Suprapubic skin (tissue), 4 donors: ENCODE data around the gene TCEAL4. TPM values are rescaled to one million over a fixed set of nuclear protein-coding genes. Genes with fewer than 3 reads are reported as not detected.

Source experiments
- DNase-seq, 2 donors: peaks; one replicate each; pipeline ENCODE4 v3.0.0-alpha.2; 2019; ENCODE audit warnings: low spot score in 2 of 2
- H3K27ac ChIP-seq: fragments of 200-600 bp; sonication (generic); one replicate; pipeline ENCODE4 v1.5.1; 2019
- H3K27me3 ChIP-seq: fragments of 200-600 bp; sonication (generic); one replicate; pipeline ENCODE4 v1.5.1; 2019
- H3K36me3 ChIP-seq: fragments of 200-600 bp; sonication (generic); one replicate; pipeline ENCODE4 v1.5.1; 2019
- H3K4me1 ChIP-seq: fragments of 200-600 bp; sonication (generic); one replicate; pipeline ENCODE4 v1.5.1; 2019
- H3K4me3 ChIP-seq: fragments of 200-600 bp; sonication (generic); one replicate; pipeline ENCODE4 v1.5.1; 2019; ENCODE audit warnings: mild to moderate bottlenecking
- H3K9me3 ChIP-seq: fragments of 200-600 bp; sonication (generic); one replicate; pipeline ENCODE4 v1.5.1; 2019
- CTCF ChIP-seq, 2 donors: fragments of 200-600 bp in 1 of 2; fragments of 450-650 bp in 1 of 2; sonication (generic) in 1 of 2; IDR thresholded peaks; one replicate each; pipeline ENCODE4 v1.5.1; 2016 to 2019; ENCODE audit warnings: antibody characterized with exemption in 2 of 2, mild to moderate bottlenecking in 1 of 2, moderate library complexity in 1 of 2
- EP300 ChIP-seq: sonication (generic); formaldehyde crosslinking; IDR thresholded peaks from one replicate; pipeline ENCODE4 v1.6.1; 2017; ENCODE audit warnings: antibody characterized with exemption
- POLR2A ChIP-seq, 2 donors: fragments of 450-650 bp; IDR thresholded peaks; one replicate each; pipeline ENCODE4 v1.6.1; 2017; ENCODE audit warnings: antibody characterized with exemption in 2 of 2, mild to moderate bottlenecking in 2 of 2, moderate library complexity in 2 of 2
- POLR2AphosphoS5 ChIP-seq, 3 donors: sonication (generic); formaldehyde crosslinking; IDR thresholded peaks; one replicate each; pipeline ENCODE4 v1.6.1; 2017; ENCODE audit warnings: antibody characterized with exemption in 3 of 3
- WGBS: methylation state at CpG from one replicate; pipeline ENCODE4 v1.1.5; 2018; 5-methylcytosine and 5-hydroxymethylcytosine counted together
- total RNA-seq, 4 donors: library from RNA; depleted of rRNA; stranded (reverse); fragments of >200 nt; gene quantifications; one replicate each; pipeline ENCODE4 v1.1.0, GENCODE V29; 2016

Gene TCEAL4
- total RNA-seq, 4 donors from 2014 or later: 56.3 to 71.1 (median 67.4) TPM

GRCh38 chrX:103613362-103613890 lies 28.1 kb downstream of the TCEAL4 start:
- no peak for TF ChIP-seq EP300
- no peak for TF ChIP-seq CTCF (IDR thresholded peaks at IDR 0.05)
- no peak for TF ChIP-seq POLR2AphosphoS5 (IDR thresholded peaks at IDR 0.05)
- no peak for TF ChIP-seq POLR2A (IDR thresholded peaks at IDR 0.05)
- DNase-seq: no peak
- WGBS: 59% methylated on average over 1 of the region's 1 CpG

GRCh38 chrX:103614999-103615398 lies 29.7 kb downstream of the TCEAL4 start:
- no peak for DNase-seq
- Histone ChIP-seq H3K4me3 (no peak overlapping the region), H3K27me3 (no peaks in the 10 kb centered on the region), H3K36me3 (no peaks in the 10 kb centered on the region), H3K27ac (no peak overlapping the region), H3K9me3 (no peaks in the 10 kb centered on the region), H3K4me1 (no peaks in the 10 kb centered on the region)
- WGBS: 59% methylated on average over 1 of the region's 1 CpG
- TF ChIP-seq EP300 (no peak), POLR2AphosphoS5 (IDR thresholded peaks at IDR 0.05) (no peak), CTCF (IDR thresholded peaks at IDR 0.05) (no peak), POLR2A (IDR thresholded peaks at IDR 0.05) (no peak)

More at GRCh38 chrX:103613362-103613890, 28.1 kb downstream of the TCEAL4 start:
- no peaks in the 10 kb centered on the region for H3K9me3 ChIP-seq
- no peaks in the 10 kb centered on the region for H3K27me3 ChIP-seq
- no peaks in the 10 kb centered on the region for H3K36me3 ChIP-seq
- peaks cover 4% of the 10 kb centered on the region for H3K4me1 ChIP-seq
- no peak overlapping the region for H3K27ac ChIP-seq
- H3K4me3 ChIP-seq: no peak overlapping the region

- no peak for TF ChIP-seq EP300
- TF ChIP-seq POLR2AphosphoS5 (IDR thresholded peaks at IDR 0.05): no peak
- no peak for TF ChIP-seq CTCF (IDR thresholded peaks at IDR 0.05)
- TF ChIP-seq POLR2A (IDR thresholded peaks at IDR 0.05): no peak
- Histone ChIP-seq H3K36me3 (no peaks in the 10 kb centered on the region), H3K4me1 (no peaks in the 10 kb centered on the region), H3K27me3 (no peaks in the 10 kb centered on the region), H3K4me3 (no peak overlapping the region), H3K27ac (no peak overlapping the region), H3K9me3 (no peaks in the 10 kb centered on the region)
- no peak for DNase-seq
These were observed 30.6 kb downstream of the TCEAL4 start for GRCh38 chrX:103615781-103616371.

- TF ChIP-seq POLR2AphosphoS5 (IDR thresholded peaks at IDR 0.05): no peak
- no peak for TF ChIP-seq POLR2A (IDR thresholded peaks at IDR 0.05)
- no peak for TF ChIP-seq CTCF (IDR thresholded peaks at IDR 0.05)
- TF ChIP-seq EP300: no peak
- no peaks in the 10 kb centered on the region for H3K27me3 ChIP-seq
- WGBS: 29% methylated on average over 1 of the region's 1 CpG
- H3K36me3 ChIP-seq: no peaks in the 10 kb centered on the region
- no peaks in the 10 kb centered on the region for H3K4me1 ChIP-seq
- no peaks in the 10 kb centered on the region for H3K9me3 ChIP-seq
- no peak overlapping the region for H3K4me3 ChIP-seq
- no peak overlapping the region for H3K27ac ChIP-seq
- DNase-seq: no peak
These were observed 31.4 kb downstream of the TCEAL4 start for GRCh38 chrX:103616676-103617186.

- Histone ChIP-seq H3K36me3 (no peaks in the 10 kb centered on the region), H3K4me1 (peaks cover 4% of the 10 kb centered on the region), H3K4me3 (no peak overlapping the region), H3K9me3 (no peaks in the 10 kb centered on the region), H3K27me3 (no peaks in the 10 kb centered on the region), H3K27ac (peak overlapping the region; percentile 59)
- no peak for DNase-seq
- TF ChIP-seq POLR2AphosphoS5 (IDR thresholded peaks at IDR 0.05): no peak
- no peak for TF ChIP-seq CTCF (IDR thresholded peaks at IDR 0.05)
- WGBS: 55% methylated on average over 4 of the region's 4 CpGs
These were observed 38.8 kb downstream of the TCEAL4 start for GRCh38 chrX:103624111-103624510.
